PC-9 (cell line): ENCODE results near the gene EPHB3.

Experiments used
- EZH2 ChIP-seq: fragments of 200-600 bp; sonication (generic); IDR thresholded peaks from 2 replicates; pipeline ENCODE4 v1.8.0; 2017; ENCODE audit warnings: antibody characterized with exemption, low read depth
- TF ChIP-seq, protein P1 (sequence below): fragments of 200-600 bp; sonication (generic); conservative IDR thresholded peaks from 2 replicates; pipeline ENCODE4 v1.6.1; 2017; ENCODE audit warnings: mixed run types, antibody characterized with exemption, mild to moderate bottlenecking, moderate library complexity

DNA sequence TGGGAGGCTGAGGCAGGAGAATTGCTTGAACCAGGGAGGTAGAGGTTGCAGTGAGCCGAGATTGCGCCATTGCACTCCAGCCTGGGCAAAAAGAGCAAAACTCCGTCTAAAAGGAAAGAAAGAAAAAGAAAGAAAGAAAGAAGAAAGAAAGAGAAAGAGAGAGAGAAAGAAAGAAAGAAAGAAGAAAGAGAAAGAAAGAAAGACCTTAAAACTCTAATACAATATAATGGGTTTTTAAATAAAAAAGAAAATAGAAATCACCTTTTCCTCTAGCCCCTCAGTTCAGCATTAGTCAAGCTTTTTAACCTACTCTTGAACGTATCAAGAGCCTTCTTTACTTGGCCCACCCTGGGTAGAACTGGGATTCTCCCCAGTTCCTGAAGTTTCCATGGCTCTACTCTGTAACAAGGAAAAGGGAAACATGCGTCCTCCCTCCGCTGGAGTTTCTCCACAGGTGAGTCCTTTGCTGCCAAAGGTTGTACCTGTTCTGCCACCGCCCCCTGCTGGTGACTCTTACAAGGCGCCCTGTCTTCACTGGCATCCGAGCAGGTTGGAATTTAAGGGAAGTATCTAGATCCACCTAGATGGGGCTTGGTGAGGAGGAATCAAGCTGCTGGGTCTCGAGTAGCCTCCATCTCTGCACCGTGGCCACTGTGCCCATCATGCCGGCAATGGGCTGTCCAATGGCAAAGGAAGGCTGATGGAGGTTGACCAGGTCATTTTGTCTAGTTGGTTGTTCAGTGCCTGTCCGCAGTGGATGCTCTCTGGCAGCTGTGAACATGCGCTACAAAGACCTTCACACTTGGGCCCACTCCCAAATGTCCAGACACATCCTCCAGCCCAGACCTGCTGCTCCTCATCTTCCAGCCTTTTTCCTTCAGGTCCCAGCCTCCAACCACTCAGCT is 20.6 kb upstream of the EPHB3 start:
- TF ChIP-seq EZH2 = no peak
- TF ChIP-seq, protein P1, sequence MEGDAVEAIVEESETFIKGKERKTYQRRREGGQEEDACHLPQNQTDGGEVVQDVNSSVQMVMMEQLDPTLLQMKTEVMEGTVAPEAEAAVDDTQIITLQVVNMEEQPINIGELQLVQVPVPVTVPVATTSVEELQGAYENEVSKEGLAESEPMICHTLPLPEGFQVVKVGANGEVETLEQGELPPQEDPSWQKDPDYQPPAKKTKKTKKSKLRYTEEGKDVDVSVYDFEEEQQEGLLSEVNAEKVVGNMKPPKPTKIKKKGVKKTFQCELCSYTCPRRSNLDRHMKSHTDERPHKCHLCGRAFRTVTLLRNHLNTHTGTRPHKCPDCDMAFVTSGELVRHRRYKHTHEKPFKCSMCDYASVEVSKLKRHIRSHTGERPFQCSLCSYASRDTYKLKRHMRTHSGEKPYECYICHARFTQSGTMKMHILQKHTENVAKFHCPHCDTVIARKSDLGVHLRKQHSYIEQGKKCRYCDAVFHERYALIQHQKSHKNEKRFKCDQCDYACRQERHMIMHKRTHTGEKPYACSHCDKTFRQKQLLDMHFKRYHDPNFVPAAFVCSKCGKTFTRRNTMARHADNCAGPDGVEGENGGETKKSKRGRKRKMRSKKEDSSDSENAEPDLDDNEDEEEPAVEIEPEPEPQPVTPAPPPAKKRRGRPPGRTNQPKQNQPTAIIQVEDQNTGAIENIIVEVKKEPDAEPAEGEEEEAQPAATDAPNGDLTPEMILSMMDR = peak; percentile 98
